HG02840 (cell line): ENCODE data around the gene SEZ6L2.
"Not testable (repeated sequence)": the region's sequence is repeated elsewhere in the genome, so short reads cannot be mapped to it uniquely, and the experiment has no call there.

ENCODE experiments used
- ATAC-seq: cut with Tn5 transposase; IDR thresholded peaks from one replicate; pipeline ENCODE4 v1.9.1; 2021; ENCODE audit warnings: mild to moderate bottlenecking, moderate library complexity, moderate number of reproducible peaks; ENCODE audit not compliant: unreplicated experiment, low FRiP score

Gene SEZ6L2

GRCh38 chr16:29858149-29858849 is 41.1 kb downstream of the SEZ6L2 start:
- no peak for ATAC-seq

- ATAC-seq, result no peak
Measured at GRCh38 chr16:29857133-29857760, 42.1 kb downstream of the SEZ6L2 start.

- no peak for ATAC-seq
Measured at GRCh38 chr16:29854520-29855100, 44.7 kb downstream of the SEZ6L2 start.

GRCh38 chr16:29852654-29853053 is 46.7 kb downstream of the SEZ6L2 start:
- ATAC-seq, result no peak

- ATAC-seq, result no peak
Measured at GRCh38 chr16:29850998-29851397, 48.4 kb downstream of the SEZ6L2 start.

DNA sequence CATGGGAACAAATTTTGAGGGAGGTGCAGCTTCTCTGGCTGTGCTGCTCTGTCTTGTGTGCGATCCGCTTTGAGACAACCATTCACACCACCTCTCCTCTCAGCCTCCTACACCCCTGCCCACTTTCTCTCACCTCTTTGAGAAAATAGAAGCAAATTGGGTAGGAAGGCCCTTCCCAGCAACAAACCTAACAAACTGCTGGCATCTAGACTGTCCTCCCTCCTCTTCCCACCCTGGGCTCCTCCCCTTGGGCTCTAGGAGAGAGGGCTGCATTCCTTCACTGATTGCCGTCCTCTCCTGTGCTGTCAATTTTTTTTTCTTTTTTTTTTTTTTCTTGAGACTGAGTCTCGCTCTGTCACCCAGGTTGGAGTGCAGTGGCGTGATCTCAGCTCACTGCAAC is 49.8 kb downstream of the SEZ6L2 start:
- no peak for ATAC-seq

DNA sequence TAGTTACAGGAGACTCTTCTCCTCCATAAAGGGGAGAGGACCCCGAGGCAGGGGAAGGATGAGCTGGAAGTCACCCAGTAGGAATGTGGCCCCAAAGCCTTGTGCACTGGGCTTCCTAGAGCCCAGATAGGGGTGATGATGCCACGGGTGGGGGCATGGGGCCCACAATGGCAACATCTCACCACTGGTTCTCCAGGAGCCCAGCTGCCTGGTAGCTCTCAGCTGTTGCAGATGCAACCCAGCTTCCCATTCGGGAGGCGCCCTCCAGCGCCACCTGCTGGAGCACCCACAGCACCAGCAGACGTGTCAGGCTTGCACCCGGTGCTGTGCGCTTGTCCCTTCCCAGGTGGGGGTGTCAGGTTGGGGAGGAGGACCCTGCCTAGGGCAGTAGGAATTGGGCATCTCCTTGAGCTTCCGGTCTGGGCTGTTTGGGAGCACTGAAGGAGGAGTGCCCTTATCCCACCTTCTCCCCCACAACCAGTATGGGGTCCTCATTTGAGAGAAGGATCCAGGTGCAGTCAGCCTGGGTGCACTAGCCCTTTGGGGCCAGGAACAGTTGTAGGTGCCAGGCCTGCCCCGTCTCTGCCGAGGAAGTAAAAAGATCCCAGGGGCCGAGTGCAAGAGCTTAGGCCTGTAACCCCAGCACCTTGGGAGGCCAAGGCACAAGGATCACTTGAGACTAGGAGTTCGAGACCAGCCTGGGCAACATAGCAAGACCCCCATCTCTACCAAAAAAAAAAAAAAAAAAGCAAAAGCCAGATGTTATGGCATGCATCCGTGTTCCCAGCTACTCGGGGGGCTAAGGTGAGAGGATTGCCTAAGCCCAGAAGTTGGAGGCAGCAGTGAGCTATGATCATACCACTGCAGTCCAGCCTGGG is 50.7 kb downstream of the SEZ6L2 start:
- ATAC-seq, result no peak

- ATAC-seq, result no peak
Measured at GRCh38 chr16:29845656-29846055, 53.7 kb downstream of the SEZ6L2 start.

- ATAC-seq, result no peak
Measured at GRCh38 chr16:29844575-29845331, 54.6 kb downstream of the SEZ6L2 start.

DNA sequence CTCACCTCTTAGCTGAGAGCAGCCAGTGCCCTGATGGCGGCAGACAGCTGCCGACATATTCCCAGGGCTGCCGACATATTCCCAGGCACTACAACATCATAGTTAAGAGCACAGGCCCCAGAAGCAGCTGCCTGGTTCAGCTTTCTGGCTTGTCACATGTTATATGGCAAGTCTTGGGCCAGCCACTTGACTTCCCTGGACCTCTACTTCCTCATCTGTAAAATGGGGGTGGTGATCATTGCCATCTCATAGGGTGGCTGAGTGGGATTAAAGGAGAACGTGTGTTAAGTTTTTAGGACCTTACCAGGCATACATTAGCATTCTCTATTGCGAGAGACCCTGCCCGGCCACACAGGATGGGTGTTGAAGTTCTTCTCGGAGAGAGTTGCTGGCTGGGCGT is 55.4 kb downstream of the SEZ6L2 start:
- no peak for ATAC-seq

DNA sequence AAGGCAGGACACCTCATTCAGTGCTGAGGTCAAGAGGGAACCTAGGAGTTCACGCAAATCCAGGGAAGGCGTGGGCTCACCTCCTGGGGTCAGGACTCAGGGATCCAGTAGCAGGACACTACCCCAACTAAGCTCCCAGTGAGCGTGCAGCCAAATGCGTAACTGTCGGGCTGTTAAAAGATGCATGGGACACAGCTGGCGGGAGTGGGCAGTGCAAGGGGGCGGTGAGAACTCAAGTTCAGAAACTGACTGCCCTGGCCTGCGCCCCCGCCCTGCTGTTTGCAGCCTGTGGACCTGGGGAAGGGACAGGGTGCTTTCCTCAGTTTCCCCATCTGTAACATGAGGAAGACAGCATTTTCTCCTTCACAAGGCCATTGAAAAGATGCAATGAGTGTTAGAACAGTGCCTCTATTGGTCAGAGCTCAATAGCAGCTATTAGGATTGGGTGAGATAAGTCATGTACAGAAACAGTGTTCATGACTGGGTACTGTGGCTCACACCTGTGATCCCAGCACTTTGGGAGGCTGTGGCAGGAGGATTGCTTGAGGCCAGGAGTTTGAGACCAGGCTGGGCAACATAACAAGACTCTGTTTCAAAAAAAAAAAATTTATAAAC is 56.5 kb downstream of the SEZ6L2 start:
- ATAC-seq, result no peak

GRCh38 chr16:29841631-29842030 is 57.7 kb downstream of the SEZ6L2 start:
- no peak for ATAC-seq

DNA sequence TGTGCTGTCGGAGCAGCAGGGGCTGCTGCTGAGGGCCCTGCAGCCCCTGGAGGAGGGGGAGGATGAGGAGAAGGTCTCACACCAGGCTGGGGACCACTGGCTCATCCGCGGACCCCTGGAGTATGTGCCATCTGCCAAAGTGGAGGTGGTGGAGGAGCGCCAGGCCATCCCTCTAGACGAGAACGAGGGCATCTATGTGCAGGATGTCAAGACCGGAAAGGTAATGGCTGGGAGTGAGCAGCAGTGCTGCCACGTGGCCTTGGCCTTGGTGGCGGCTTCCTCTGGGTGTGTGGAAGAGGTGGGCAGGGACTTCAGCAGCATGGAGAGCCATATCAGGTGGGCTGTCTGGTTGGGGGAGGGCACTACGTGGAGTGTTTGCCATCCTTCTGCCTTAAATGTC is 59.1 kb downstream of the SEZ6L2 start:
- no peak for ATAC-seq

- ATAC-seq, result no peak
Measured at GRCh38 chr16:29839822-29840221, 59.5 kb downstream of the SEZ6L2 start.

DNA sequence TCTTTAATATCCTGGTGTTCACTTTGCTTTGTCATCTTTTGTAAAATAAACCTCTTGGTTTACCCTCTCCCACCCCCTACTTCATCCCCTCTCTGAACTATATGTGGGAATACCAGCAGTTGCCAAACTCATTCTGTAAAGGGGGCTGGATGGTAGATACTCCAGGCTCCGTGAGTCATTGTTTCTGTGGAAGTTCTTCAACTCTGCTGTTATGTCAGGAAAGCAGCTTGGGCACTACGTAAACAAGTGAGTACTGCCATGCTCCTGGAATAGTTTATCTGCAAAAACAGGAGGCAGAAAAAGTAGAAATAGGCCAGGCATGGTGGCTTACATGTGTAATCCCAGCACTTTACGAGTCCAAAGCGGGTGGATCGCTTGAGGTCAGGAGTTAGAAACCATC is 61.5 kb downstream of the SEZ6L2 start:
- no peak for ATAC-seq

GRCh38 chr16:29836623-29837022 is 62.7 kb downstream of the SEZ6L2 start:
- no peak for ATAC-seq

DNA sequence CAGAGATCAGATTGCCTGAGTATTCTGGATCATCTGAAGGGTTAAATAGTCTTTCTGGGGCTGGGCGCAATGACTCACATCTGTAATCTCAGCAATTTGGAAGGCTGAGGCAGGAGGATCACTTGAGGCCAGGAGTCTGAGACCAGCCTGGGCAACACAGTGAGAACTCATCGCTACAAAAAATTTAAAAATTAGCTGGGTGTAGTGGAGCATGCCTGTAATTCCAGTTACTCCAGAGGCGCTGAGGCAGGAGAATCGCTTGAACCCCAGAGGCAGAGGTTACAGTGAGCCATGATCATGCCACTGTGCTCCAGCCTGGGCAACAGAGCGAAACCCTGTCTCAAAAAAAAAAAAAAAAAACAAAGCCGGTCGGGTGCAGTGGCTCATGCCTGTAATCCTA is 63.4 kb downstream of the SEZ6L2 start:
- no peak for ATAC-seq

DNA sequence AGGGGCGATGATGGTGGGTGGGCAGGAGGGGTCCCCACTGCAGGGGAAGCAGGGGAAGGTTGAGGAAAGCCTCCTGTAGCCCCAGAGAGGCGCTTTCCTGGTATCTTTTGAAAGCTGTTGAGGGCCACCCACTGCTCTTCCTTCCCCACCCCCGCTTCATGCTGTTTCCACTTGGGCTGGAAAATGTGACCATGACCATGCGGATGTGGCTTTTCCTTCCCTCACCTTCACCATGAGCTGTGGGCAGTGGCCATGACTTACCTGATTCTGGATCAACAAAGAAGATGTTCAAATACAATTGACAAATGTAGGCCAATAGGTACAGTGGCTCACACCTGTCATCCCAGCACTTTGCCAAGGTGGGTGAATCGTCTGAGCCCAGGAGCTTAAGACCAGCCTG is 65.3 kb downstream of the SEZ6L2 start:
- ATAC-seq, result no peak

GRCh38 chr16:29833219-29833618 is 66.1 kb downstream of the SEZ6L2 start:
- not testable (repeated sequence) for ATAC-seq

GRCh38 chr16:29831490-29831889 is 67.9 kb downstream of the SEZ6L2 start:
- ATAC-seq, result no peak
